Panc1 (cell line): ENCODE results near the gene UBE2G1. TPM values are rescaled to one million over a fixed set of nuclear protein-coding genes. Genes with fewer than 3 reads are reported as not detected.

Source experiments
- ATAC-seq: fragments of 200-7000 bp; cut with Tn5 transposase; 2 replicates; pipeline ENCODE4 v1.9.1; 2020; ENCODE audit warnings: mild to moderate bottlenecking, moderate library complexity
- BruUV-seq: library from RNA; stranded (reverse); fragments of 400-500 nt; replicated peaks from 2 replicates; lab custom pipeline; 2021; lab: Mats Ljungman, UMichigan
- CTCF ChIA-PET: fragments of 300-600 bp; sonication (Branson Sonifier 250); formaldehyde crosslinking; loops from one replicate; lab custom pipeline; 2022; ENCODE audit warnings: antibody characterized with exemption; lab: Charles Lee
- POLR2A ChIA-PET: fragments of 300-600 bp; sonication (Branson Sonifier 250); formaldehyde crosslinking; loops from one replicate; lab custom pipeline; 2022; ENCODE audit warnings: antibody characterized with exemption; lab: Charles Lee
- DNase-seq: peaks from one replicate; pipeline ENCODE4 v3.0.0-alpha.2; 2010; ENCODE audit warnings: low read depth, low spot score
- H3K27ac ChIP-seq: 2 replicates; pipeline ENCODE4 v1.5.1; 2011; ENCODE audit warnings: mild to moderate bottlenecking, low read length, inconsistent platforms
- H3K27me3 ChIP-seq: fragments of 200-500 bp; sonication (Bioruptor generic); 2 replicates; pipeline ENCODE4 v1.6.0; 2014; ENCODE audit warnings: low read length, inconsistent platforms; ENCODE audit not compliant: control insufficient read depth, insufficient read depth
- H3K36me3 ChIP-seq: fragments of 200-500 bp; sonication (Bioruptor generic); 2 replicates; pipeline ENCODE4 v1.5.1; 2014; ENCODE audit warnings: inconsistent platforms, mild to moderate bottlenecking, low read length, moderate library complexity; ENCODE audit not compliant: control insufficient read depth, insufficient read depth
- H3K4me1 ChIP-seq: 2 replicates; pipeline ENCODE4 v1.5.1; 2011; ENCODE audit warnings: inconsistent platforms, mild to moderate bottlenecking, low read length, moderate library complexity; ENCODE audit not compliant: control insufficient read depth, insufficient read depth
- H3K4me3 ChIP-seq, 2 experiments: 2 replicates each; pipeline ENCODE4 v1.5.1; 2011 to 2012; ENCODE audit warnings: low read depth in 2 of 2, low read length in 2 of 2, mild to moderate bottlenecking in 2 of 2, inconsistent platforms in 1 of 2, moderate library complexity in 1 of 2
- H3K9me3 ChIP-seq: fragments of 200-500 bp; sonication (Bioruptor generic); 2 replicates; pipeline ENCODE4 v1.5.1; 2014; ENCODE audit warnings: low read depth, mild to moderate bottlenecking, inconsistent platforms, low read length, moderate library complexity; ENCODE audit not compliant: control insufficient read depth, insufficient read depth
- CTCF ChIP-seq: fragments of 450-650 bp; IDR thresholded peaks from 2 replicates; pipeline ENCODE4 v1.5.1; 2017; ENCODE audit warnings: mild to moderate bottlenecking
- POLR2AphosphoS5 ChIP-seq: IDR thresholded peaks from 2 replicates; pipeline ENCODE4 v1.6.1; 2012; ENCODE audit warnings: mild to moderate bottlenecking, low read depth, low read length, moderate library complexity
- REST ChIP-seq, 2 experiments: IDR thresholded peaks; 2 replicates each; pipeline ENCODE4 v1.6.1; 2011 to 2012; ENCODE audit warnings: low read depth in 2 of 2, control low read depth in 1 of 2, low read length in 1 of 2, mild to moderate bottlenecking in 1 of 2, moderate library complexity in 1 of 2; ENCODE audit not compliant: insufficient read depth in 1 of 2
- SIN3A ChIP-seq: IDR thresholded peaks from 2 replicates; pipeline ENCODE4 v1.6.1; 2012; ENCODE audit warnings: low read depth, mild to moderate bottlenecking, low read length, moderate library complexity, borderline replicate concordance; ENCODE audit not compliant: insufficient read depth
- TCF7L2 ChIP-seq: IDR thresholded peaks from 2 replicates; pipeline ENCODE4 v1.6.1; 2011; ENCODE audit warnings: mild to moderate bottlenecking, low read depth, low read length, inconsistent platforms
- in situ Hi-C: cut with HindIII; loops from 2 replicates; pipeline ENCODE4 v1.10.0; 2016; ENCODE audit warnings: low sequenced_read_pairs, low pct_unique_long_range_greater_than_20kb
- intact Hi-C: fragments of 100-400 bp; cut with micrococcal nuclease; formaldehyde crosslinking; loops from one replicate; pipeline ENCODE4 v1.10.0; 2022; ENCODE audit not compliant: unreplicated experiment
- total RNA-seq: library from RNA; stranded (reverse); gene quantifications from one replicate; pipeline ENCODE4 v1.2.1, GENCODE V29; 2021; ENCODE audit not compliant: unreplicated experiment

Gene UBE2G1
- total RNA-seq, 1 experiment from 2014 or later, result 119 TPM

GRCh38 chr17:4232168-4232813, 134.2 kb downstream of the UBE2G1 start:
- CTCF ChIA-PET, result no interaction called here
- H3K4me1 ChIP-seq, result peaks cover 11% of the 10 kb centered on the region; the same call in 1 of the 2 replicates
- intact Hi-C loops (no loop called here), in situ Hi-C loops (no loop called here)
- no peaks in the 10 kb centered on the region for H3K9me3 ChIP-seq
- no peaks in the 10 kb centered on the region for H3K27me3 ChIP-seq
- H3K36me3 ChIP-seq, result no peaks in the 10 kb centered on the region
- ATAC-seq (no peak), DNase-seq (no peak)
- BruUV-seq, result no TSS peak
- TF ChIP-seq SIN3A (no peak), REST (IDR thresholded peaks at IDR 0.05; ENCODE audit: insufficient read depth in 1 of 2, low read depth in 2 of 2, low read length in 1 of 2) (no peak), TCF7L2 (no peak), CTCF (no peak), POLR2AphosphoS5 (no peak)
- H3K4me3 ChIP-seq, result no peak overlapping the region
- H3K27ac ChIP-seq, result no peak overlapping the region
- POLR2A ChIA-PET, result interaction anchor here (0.7 kb wide), 1 partner anchor 10 kb away, joined by 3 read pairs; no protein-coding TSS in a partner anchor

- H3K27ac ChIP-seq, result peak overlapping the region; percentile 24; the same call in 1 of the 2 replicates
- ATAC-seq (peak; percentile 97), DNase-seq (no peak)
- no TSS peak for BruUV-seq
- in situ Hi-C loops (no loop called here), intact Hi-C loops (no loop called here)
- H3K4me3 ChIP-seq, result no peak overlapping the region
- no peak for TF ChIP-seq SIN3A
- TF ChIP-seq REST (IDR thresholded peaks at IDR 0.05; ENCODE audit: insufficient read depth in 1 of 2, low read depth in 2 of 2, low read length in 1 of 2), result no peak
- TF ChIP-seq POLR2AphosphoS5, result no peak
- no peak for TF ChIP-seq CTCF
- H3K9me3 ChIP-seq, result no peaks in the 10 kb centered on the region
- POLR2A ChIA-PET, result no interaction called here
- no peaks in the 10 kb centered on the region for H3K27me3 ChIP-seq
- CTCF ChIA-PET, result interaction anchor here (1.4 to 1.5 kb wide), 2 partner anchors 20 to 30 kb away, joined by 3 to 4 read pairs; no protein-coding TSS in a partner anchor
- peaks cover 11% of the 10 kb centered on the region; the same call in 1 of the 2 replicates for H3K4me1 ChIP-seq
- H3K36me3 ChIP-seq, result no peaks in the 10 kb centered on the region; the same call in 1 of the 2 replicates
These were observed 136.6 kb downstream of the UBE2G1 start for GRCh38 chr17:4229627-4230541.
